Naive thymus-derived CD4-positive, alpha-beta T cell (primary cell): ENCODE results near the gene ITGAX. TPM values are rescaled to one million over a fixed set of nuclear protein-coding genes. Genes with fewer than 3 reads are reported as not detected.

ENCODE experiments used
- ATAC-seq: fragments of 150-1000 bp; cut with Tn5 transposase; 2 replicates; pipeline ENCODE4 v1.10.0; 2021; ENCODE audit warnings: mild to moderate bottlenecking, moderate library complexity
- CTCF ChIA-PET: fragments of 350-600 bp; sonication (Branson Sonifier 250); formaldehyde crosslinking; loops from one replicate; lab custom pipeline; 2021; ENCODE audit warnings: antibody characterized with exemption; lab: Charles Lee
- POLR2A ChIA-PET: fragments of 350-600 bp; sonication (Branson Sonifier 250); formaldehyde crosslinking; loops from one replicate; lab custom pipeline; 2021; ENCODE audit warnings: antibody characterized with exemption, inconsistent platforms; lab: Charles Lee
- DNase-seq, 9 donors: peaks; one replicate each; pipeline versions ENCODE4 v3.0.0 to v3.0.0-alpha.2; 2020 to 2022; ENCODE audit warnings: mixed read lengths in 1 of 9
- H3K27ac ChIP-seq: one replicate; pipeline ENCODE4 v1.7.0; 2013; ENCODE audit warnings: mild to moderate bottlenecking, low read depth, low read length, moderate library complexity
- H3K27me3 ChIP-seq, 2 donors: one replicate each; pipeline ENCODE4 v1.7.0; 2013; ENCODE audit warnings: low read length in 2 of 2, mild to moderate bottlenecking in 2 of 2, moderate library complexity in 2 of 2; ENCODE audit not compliant: control insufficient read depth in 2 of 2, insufficient read depth in 2 of 2
- H3K36me3 ChIP-seq, 3 experiments: 1 replicate in 2 of 3; 2 replicates in 1 of 3; pipeline ENCODE4 v1.7.0; 2013; ENCODE audit warnings: low read length in 3 of 3, mild to moderate bottlenecking in 3 of 3, moderate library complexity in 1 of 3; ENCODE audit not compliant: insufficient read depth in 3 of 3, control insufficient read depth in 2 of 3
- H3K4me1 ChIP-seq, 2 donors: one replicate each; pipeline ENCODE4 v1.7.0; 2013; ENCODE audit warnings: low read length in 2 of 2, mild to moderate bottlenecking in 2 of 2, moderate library complexity in 1 of 2; ENCODE audit not compliant: control insufficient read depth in 2 of 2, insufficient read depth in 2 of 2
- H3K4me3 ChIP-seq: 2 replicates; pipeline ENCODE4 v1.7.0; 2013; ENCODE audit warnings: mild to moderate bottlenecking, low read length
- H3K9me3 ChIP-seq, 3 experiments: 1 replicate in 2 of 3; 2 replicates in 1 of 3; pipeline ENCODE4 v1.7.0; 2013; ENCODE audit warnings: low read length in 3 of 3; ENCODE audit not compliant: control insufficient read depth in 2 of 3
- H3K27ac Mint-ChIP-seq, 9 donors: one replicate each; pipeline ENCODE4 v1.8.0; 2020 to 2022; ENCODE audit warnings: mixed read lengths in 9 of 9, mild to moderate bottlenecking in 8 of 9, moderate library complexity in 5 of 9, inconsistent platforms in 2 of 9
- H3K27me3 Mint-ChIP-seq, 5 donors: one replicate each; pipeline ENCODE4 v1.8.0; 2021 to 2022; ENCODE audit warnings: mixed read lengths in 5 of 5, mild to moderate bottlenecking in 1 of 5
- H3K36me3 Mint-ChIP-seq, 5 donors: one replicate each; pipeline ENCODE4 v1.8.0; 2020 to 2022; ENCODE audit warnings: mixed read lengths in 5 of 5, mild to moderate bottlenecking in 3 of 5, inconsistent platforms in 1 of 5
- H3K4me1 Mint-ChIP-seq, 7 donors: one replicate each; pipeline ENCODE4 v1.8.0; 2020 to 2022; ENCODE audit warnings: mixed read lengths in 7 of 7, mild to moderate bottlenecking in 3 of 7, inconsistent platforms in 1 of 7
- H3K4me3 Mint-ChIP-seq, 10 donors: one replicate each; pipeline ENCODE4 v1.8.0; 2020 to 2022; ENCODE audit warnings: mild to moderate bottlenecking in 10 of 10, mixed read lengths in 10 of 10, moderate library complexity in 6 of 10, inconsistent platforms in 2 of 10
- H3K9me3 Mint-ChIP-seq, 11 donors: one replicate each; pipeline ENCODE4 v1.8.0; 2020 to 2022; ENCODE audit warnings: mixed read lengths in 11 of 11, mild to moderate bottlenecking in 4 of 11, inconsistent platforms in 1 of 11, moderate library complexity in 1 of 11
- intact Hi-C, 2 donors: fragments of 100-400 bp; cut with micrococcal nuclease; formaldehyde crosslinking; loops; one replicate each; pipeline ENCODE4 v1.15.1; 2023
- polyA plus RNA-seq, 2 donors: library from polyadenylated mRNA; unstranded; fragments of 300-500 nt; fragmentation: Illumina TruSeq; gene quantifications; one replicate each; pipeline ENCODE4 v1.2.3, GENCODE V29; 2021
- total RNA-seq, 6 experiments: library from RNA in 5 of 6; stranded (reverse) in 5 of 6; gene quantifications; 1 replicate in 5 of 6; 2 replicates in 1 of 6; pipeline ENCODE4 v1.2.3 and lab custom pipeline; 2021 to 2026

ITGAX gene
- total and polyA plus RNA-seq, 7 experiments from 2014 or later = 0.05 to 306 (median 22.1) TPM; not detected in 1

- POLR2A ChIA-PET = no interaction called here
Observed at GRCh38 chr16:31423241-31423640, 68.3 kb downstream of the ITGAX start.

GRCh38 chr16:31423801-31424200 lies 68.8 kb downstream of the ITGAX start:
- Mint-ChIP-seq H3K27me3 (peaks cover 0 to 7% (median 0%) of the 10 kb centered on the region in 5 donors), H3K9me3 (peaks cover 0 to 4% (median 0%) of the 10 kb centered on the region in 11 donors), H3K4me1 (peaks cover 0 to 35% (median 6%) of the 10 kb centered on the region in 7 donors), H3K36me3 (peaks cover 0 to 5% (median 0%) of the 10 kb centered on the region in 5 donors), H3K4me3 (no peak overlapping the region), H3K27ac (peak overlapping the region in 1 of 9 donors; percentile 34)
- H3K27ac ChIP-seq = no peak overlapping the region
- no peaks in the 10 kb centered on the region for H3K9me3 ChIP-seq
- ATAC-seq = no peak
- intact Hi-C loops = loop anchor here in 1 of 2 donors (5.0 kb wide), 1 partner anchor 36 kb away; no protein-coding TSS in a partner anchor
- DNase-seq = no peak
- no peaks in the 10 kb centered on the region for H3K36me3 ChIP-seq
- H3K4me3 ChIP-seq = no peak overlapping the region
- POLR2A ChIA-PET = no interaction called here
- CTCF ChIA-PET = no interaction called here
- H3K4me1 ChIP-seq = peaks cover 0 to 41% of the 10 kb centered on the region in 2 donors
- H3K27me3 ChIP-seq = no peaks in the 10 kb centered on the region

More at GRCh38 chr16:31423241-31423640, 68.3 kb downstream of the ITGAX start:
- DNase-seq (no peak), ATAC-seq (no peak)
- intact Hi-C loops = loop anchor here in 1 of 2 donors (5.0 kb wide), 1 partner anchor 36 kb away; no protein-coding TSS in a partner anchor
- Histone ChIP-seq H3K27ac (no peak overlapping the region), H3K9me3 (no peaks in the 10 kb centered on the region), H3K4me1 (peaks cover 0 to 44% of the 10 kb centered on the region in 2 donors), H3K36me3 (no peaks in the 10 kb centered on the region), H3K4me3 (no peak overlapping the region), H3K27me3 (no peaks in the 10 kb centered on the region)
- CTCF ChIA-PET = no interaction called here
- Mint-ChIP-seq H3K4me3 (peak overlapping the region in 1 of 10 donors; percentile 7), H3K9me3 (peaks cover 0 to 5% (median 0%) of the 10 kb centered on the region in 11 donors), H3K36me3 (peaks cover 0 to 5% (median 0%) of the 10 kb centered on the region in 5 donors), H3K4me1 (peaks cover 0 to 39% (median 6%) of the 10 kb centered on the region in 7 donors), H3K27me3 (peaks cover 0 to 8% (median 0%) of the 10 kb centered on the region in 5 donors), H3K27ac (peak overlapping the region in 2 of 9 donors; percentile 5 to 34)

DNA sequence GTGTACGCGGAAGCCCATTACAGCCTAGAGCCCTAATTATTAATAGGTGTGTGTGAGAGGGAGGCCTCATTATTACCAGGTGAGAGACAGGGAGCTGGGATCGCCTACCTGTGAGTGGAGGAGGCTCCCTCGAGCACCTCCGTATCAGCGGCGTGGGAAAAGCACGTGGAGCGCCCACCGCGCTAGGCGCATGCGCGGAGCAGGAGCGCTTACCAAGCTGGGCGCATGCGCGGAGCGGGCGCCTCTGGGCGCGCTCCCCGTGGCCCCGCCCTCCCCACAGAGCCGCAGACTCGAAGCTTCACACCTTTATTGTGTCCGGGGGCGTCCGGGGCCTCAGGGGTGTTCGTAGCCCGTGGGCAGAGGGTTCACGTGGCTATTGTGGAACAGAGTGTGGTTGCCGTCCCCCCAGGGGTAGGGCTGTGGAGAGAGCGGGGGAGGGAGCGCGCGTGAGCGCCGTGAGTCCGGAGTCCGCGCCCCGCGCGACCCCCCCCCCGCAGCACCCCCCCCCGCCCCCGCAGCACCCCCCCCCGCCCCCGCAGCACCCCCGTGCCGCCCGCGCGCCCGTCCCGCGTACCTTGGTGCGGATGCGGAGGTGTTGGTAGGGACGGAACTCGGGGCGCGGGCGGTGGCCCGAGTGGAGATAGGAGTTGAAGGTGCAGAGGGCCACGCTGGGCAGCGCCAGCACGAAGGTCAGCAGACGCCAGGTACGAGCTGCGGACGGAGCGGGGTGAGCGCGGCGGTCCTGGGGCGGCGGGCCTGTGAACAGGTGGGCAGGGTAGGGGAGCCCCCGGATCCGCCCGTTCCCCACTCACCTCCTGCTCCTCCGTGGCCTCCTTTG lies 72.7 kb downstream of the ITGAX start:
- H3K9me3 Mint-ChIP-seq = no peaks in the 10 kb centered on the region

GRCh38 chr16:31428279-31428597 lies 73.3 kb downstream of the ITGAX start, which contains the start of gene COX6A2:
Gene COX6A2, minus strand, starts transcription at chr16:31428360. Its CDS starts 35 bp downstream, at chr16:31428325.
- Mint-ChIP-seq H3K4me1 (peaks cover 0 to 20% (median 5%) of the 10 kb centered on the region in 7 donors), H3K27me3 (peaks cover 0 to 5% (median 0%) of the 10 kb centered on the region in 5 donors), H3K36me3 (no peaks in the 10 kb centered on the region), H3K27ac (peak within 1 kb of the TSS in 1 of 9 donors; percentile 66), H3K9me3 (no peaks in the 10 kb centered on the region), H3K4me3 (peak within 1 kb of the TSS; percentile 55 to 86 (median 66))
- Histone ChIP-seq H3K27ac (no peak within 1 kb of the TSS), H3K36me3 (no peaks in the 10 kb centered on the region), H3K4me1 (peaks cover 0 to 4% of the 10 kb centered on the region in 2 donors), H3K27me3 (no peaks in the 10 kb centered on the region), H3K4me3 (no peak within 1 kb of the TSS), H3K9me3 (no peaks in the 10 kb centered on the region)
- POLR2A ChIA-PET = interaction anchor here (0.8 to 1.3 kb wide), 3 partner anchors 14 to 352 kb away, joined by 3 read pairs; partner anchors contain the start of gene ZNF843
- CTCF ChIA-PET = interaction anchor here (0.6 to 1.5 kb wide), 2 partner anchors 15 to 446 kb away, joined by 3 to 9 read pairs; partner anchors contain the start of gene ZNF843
- no peak for DNase-seq
- ATAC-seq = no peak
- intact Hi-C loops = no loop called here

More for the DNA sequence above, 72.7 kb downstream of the ITGAX start:
- Histone ChIP-seq H3K9me3 (no peaks in the 10 kb centered on the region), H3K27me3 (no peaks in the 10 kb centered on the region), H3K4me3 (no peak overlapping the region), H3K36me3 (no peaks in the 10 kb centered on the region), H3K4me1 (peaks cover 0 to 10% of the 10 kb centered on the region in 2 donors), H3K27ac (no peak overlapping the region)
- no peaks in the 10 kb centered on the region for H3K36me3 Mint-ChIP-seq
- peaks cover 0 to 24% (median 5%) of the 10 kb centered on the region in 7 donors for H3K4me1 Mint-ChIP-seq
- ChIA-PET POLR2A (interaction anchor here (0.9 to 1.3 kb wide), 3 partner anchors 15 to 225 kb away, joined by 3 read pairs; partner anchors contain the start of genes PYCARD and ZNF843), CTCF (interaction anchor here (0.6 to 1.5 kb wide), 2 partner anchors 15 to 445 kb away, joined by 3 to 9 read pairs; partner anchors contain the start of gene ZNF843)
- no peak overlapping the region for H3K27ac Mint-ChIP-seq
- ATAC-seq (peak; percentile 75), DNase-seq (peak; percentile 55 to 77 (median 64))
- peaks cover 0 to 5% (median 0%) of the 10 kb centered on the region in 5 donors for H3K27me3 Mint-ChIP-seq
- intact Hi-C loops = no loop called here
- peak overlapping the region in 9 of 10 donors; percentile 26 to 68 (median 55) for H3K4me3 Mint-ChIP-seq

DNA sequence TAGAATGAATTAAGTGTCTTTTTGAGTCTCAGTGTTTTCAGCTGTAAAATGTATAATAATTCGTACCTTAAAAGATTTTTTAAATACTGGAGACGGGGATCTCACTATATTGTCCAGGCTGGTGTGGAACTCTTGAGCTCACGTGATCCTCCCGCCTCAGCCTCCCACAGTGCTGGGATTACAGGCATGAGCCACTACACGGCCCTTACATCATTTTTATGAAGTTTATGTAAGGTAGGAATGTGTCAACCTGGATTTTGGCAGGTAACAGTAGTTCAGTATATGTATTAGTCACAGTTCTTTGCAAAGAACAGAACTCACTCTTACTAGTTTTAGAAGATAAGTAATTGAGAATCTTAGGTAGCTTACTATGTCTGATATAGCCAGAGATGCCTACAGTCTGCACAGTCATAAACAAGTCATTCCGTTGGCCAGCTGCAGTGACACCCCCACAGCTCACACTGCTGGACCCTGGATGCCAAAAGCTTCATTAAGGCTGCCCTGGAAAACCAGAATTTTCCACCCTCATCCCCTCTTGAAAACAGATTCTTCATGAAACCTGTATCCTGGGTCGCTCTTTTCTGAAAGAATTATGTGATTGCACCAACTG lies 73.8 kb downstream of the ITGAX start:
- Histone ChIP-seq H3K4me3 (no peak overlapping the region), H3K9me3 (no peaks in the 10 kb centered on the region), H3K4me1 (no peaks in the 10 kb centered on the region), H3K27me3 (no peaks in the 10 kb centered on the region), H3K36me3 (no peaks in the 10 kb centered on the region), H3K27ac (no peak overlapping the region)
- Mint-ChIP-seq H3K9me3 (no peaks in the 10 kb centered on the region), H3K36me3 (no peaks in the 10 kb centered on the region), H3K4me3 (peak overlapping the region in 7 of 10 donors; percentile 10 to 86 (median 64)), H3K4me1 (peaks cover 0 to 16% (median 5%) of the 10 kb centered on the region in 7 donors), H3K27ac (no peak overlapping the region), H3K27me3 (peaks cover 0 to 5% (median 0%) of the 10 kb centered on the region in 5 donors)
- no peak for DNase-seq
- POLR2A ChIA-PET = interaction anchor here (0.8 to 1.2 kb wide), 2 partner anchors 13 to 353 kb away, joined by 3 read pairs; partner anchors contain the start of gene ZNF843
- intact Hi-C loops = no loop called here
- ATAC-seq = no peak
- CTCF ChIA-PET = interaction anchor here (0.6 kb wide), 1 partner anchor 446 kb away, joined by 3 read pairs; no protein-coding TSS in a partner anchor

- ATAC-seq (no peak), DNase-seq (no peak)
- Mint-ChIP-seq H3K27ac (no peak overlapping the region), H3K9me3 (no peaks in the 10 kb centered on the region), H3K4me1 (peaks cover 0 to 16% (median 5%) of the 10 kb centered on the region in 7 donors), H3K27me3 (peaks cover 0 to 5% (median 0%) of the 10 kb centered on the region in 5 donors), H3K4me3 (peak overlapping the region in 1 of 10 donors; percentile 12), H3K36me3 (no peaks in the 10 kb centered on the region)
- H3K36me3 ChIP-seq = no peaks in the 10 kb centered on the region
- no peak overlapping the region for H3K27ac ChIP-seq
- POLR2A ChIA-PET = interaction anchor here (0.8 to 1.2 kb wide), 2 partner anchors 13 to 354 kb away, joined by 3 read pairs; partner anchors contain the start of gene ZNF843
- no peak overlapping the region for H3K4me3 ChIP-seq
- no peaks in the 10 kb centered on the region for H3K9me3 ChIP-seq
- no peaks in the 10 kb centered on the region for H3K27me3 ChIP-seq
- H3K4me1 ChIP-seq = no peaks in the 10 kb centered on the region
- CTCF ChIA-PET = no interaction called here
- intact Hi-C loops = no loop called here
Observed at GRCh38 chr16:31429314-31429713, 74.3 kb downstream of the ITGAX start.
